Measurements from ENCODE around the gene COLEC12.

COLEC12 gene

GRCh38 chr18:354471-354870 lies 146.0 kb downstream of the COLEC12 start:
- no peak for DNase-seq

- DNase-seq = no peak
Observed at GRCh38 chr18:354003-354402, 146.5 kb downstream of the COLEC12 start.

- DNase-seq = no peak
Observed at GRCh38 chr18:352438-352837, 148.1 kb downstream of the COLEC12 start.

GRCh38 chr18:350953-351572 lies 149.4 kb downstream of the COLEC12 start:
- DNase-seq = no peak

GRCh38 chr18:346600-346999 lies 153.9 kb downstream of the COLEC12 start:
- DNase-seq = no peak

- no peak for DNase-seq
Observed at GRCh38 chr18:341102-341501, 159.4 kb downstream of the COLEC12 start.

GRCh38 chr18:340044-340443 lies 160.5 kb downstream of the COLEC12 start:
- no peak for DNase-seq

- no peak for DNase-seq
Observed at GRCh38 chr18:339200-339599, 161.3 kb downstream of the COLEC12 start.

GRCh38 chr18:336713-337112 lies 163.8 kb downstream of the COLEC12 start:
- no peak for DNase-seq

- no peak for DNase-seq
Observed at GRCh38 chr18:335733-336132, 164.8 kb downstream of the COLEC12 start.

- DNase-seq = no peak
Observed at GRCh38 chr18:334575-335132, 165.8 kb downstream of the COLEC12 start.

GRCh38 chr18:332721-333510 lies 167.6 kb downstream of the COLEC12 start:
- DNase-seq = no peak

GRCh38 chr18:332007-332406 lies 168.5 kb downstream of the COLEC12 start:
- no peak for DNase-seq

- DNase-seq = no peak
Observed at GRCh38 chr18:331221-331821, 169.2 kb downstream of the COLEC12 start.

- no peak for DNase-seq
Observed at GRCh38 chr18:328928-329327, 171.6 kb downstream of the COLEC12 start.

GRCh38 chr18:326846-327245 lies 173.7 kb downstream of the COLEC12 start:
- DNase-seq = no peak

GRCh38 chr18:323253-323622 lies 177.3 kb downstream of the COLEC12 start:
- no peak for DNase-seq

- DNase-seq = no peak
Observed at GRCh38 chr18:321865-322467, 178.5 kb downstream of the COLEC12 start.

GRCh38 chr18:320155-320554 lies 180.3 kb downstream of the COLEC12 start:
- DNase-seq = no peak

GRCh38 chr18:319720-320119 lies 180.8 kb downstream of the COLEC12 start:
- no peak for DNase-seq

GRCh38 chr18:318791-319291 lies 181.7 kb downstream of the COLEC12 start:
- no peak for DNase-seq

- no peak for DNase-seq
Observed at GRCh38 chr18:317618-318017, 182.9 kb downstream of the COLEC12 start.

GRCh38 chr18:316393-316792 lies 184.1 kb downstream of the COLEC12 start:
- DNase-seq = no peak

Measured in CD4-positive, alpha-beta T cell treated with Interleukin-17A for 4 hours (primary cell).